ENCODE data around the gene ATG10.
A peak's percentile ranks its signal among the peaks of the same experiment; 100 is the strongest.
"Not testable (repeated sequence)": the region's sequence is repeated elsewhere in the genome, so short reads cannot be mapped to it uniquely, and the experiment has no call there.

ATG10 gene

GRCh38 chr5:82130602-82131001 lies 158.8 kb downstream of the ATG10 start:
- no peak for DNase-seq (ENCODE audit: low read depth)

DNA sequence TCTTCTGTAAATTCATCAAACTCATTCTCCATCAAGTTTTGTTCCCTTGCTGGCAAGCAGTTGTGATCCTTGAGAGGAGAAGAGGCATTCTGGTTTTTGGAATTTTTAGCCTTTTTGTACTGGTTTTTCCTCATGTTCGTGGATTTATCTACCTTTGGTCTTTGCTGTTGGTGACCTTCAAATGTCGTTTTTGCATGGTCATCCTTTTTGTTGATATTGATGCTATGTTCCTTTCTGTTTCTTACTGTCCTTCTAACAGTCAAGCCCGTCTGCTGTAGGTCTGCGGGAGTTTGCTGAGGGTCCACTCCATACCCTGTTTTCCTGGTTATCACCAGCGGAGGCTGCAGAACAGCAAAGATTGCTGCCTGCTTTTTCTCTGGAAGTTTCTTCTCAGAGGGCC lies 165.4 kb downstream of the ATG10 start:
- DNase-seq (ENCODE audit: low read depth): no peak

GRCh38 chr5:82139837-82140236 lies 168.0 kb downstream of the ATG10 start:
- DNase-seq (ENCODE audit: low read depth): not testable (repeated sequence)

GRCh38 chr5:82142217-82142841 lies 170.5 kb downstream of the ATG10 start:
- no peak for DNase-seq (ENCODE audit: low read depth)

DNA sequence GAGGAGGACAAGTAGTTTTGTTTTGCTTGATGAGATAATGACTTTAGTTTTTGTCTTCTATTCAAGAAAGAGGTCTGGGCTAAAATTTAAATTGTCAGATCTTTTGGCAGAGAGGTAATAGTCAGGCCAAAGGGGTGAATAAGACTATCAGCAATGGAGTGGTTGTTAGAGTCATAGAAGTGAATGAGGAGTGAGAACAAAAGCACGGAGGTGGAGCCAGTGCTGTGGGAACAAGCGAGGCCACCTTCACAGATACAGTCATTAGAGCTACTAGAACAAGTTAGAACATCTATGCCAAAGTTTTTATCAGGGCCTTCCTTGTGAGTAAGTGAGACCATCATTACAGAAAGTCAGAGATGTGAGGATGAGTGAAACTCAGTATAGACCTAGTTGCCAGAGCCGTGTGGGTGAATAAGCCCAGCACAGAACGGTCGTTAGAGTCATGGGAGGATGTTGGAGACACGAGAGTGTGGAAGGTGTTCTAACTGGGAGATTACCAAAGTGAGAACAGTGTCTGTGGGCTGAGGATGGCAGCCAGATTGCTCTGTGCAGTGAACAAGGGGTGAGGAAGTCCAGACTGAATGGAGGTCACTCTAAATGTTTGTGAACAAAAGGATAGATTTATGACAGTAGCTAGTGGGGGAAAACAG lies 171.2 kb downstream of the ATG10 start:
- DNase-seq (ENCODE audit: low read depth): no peak

DNA sequence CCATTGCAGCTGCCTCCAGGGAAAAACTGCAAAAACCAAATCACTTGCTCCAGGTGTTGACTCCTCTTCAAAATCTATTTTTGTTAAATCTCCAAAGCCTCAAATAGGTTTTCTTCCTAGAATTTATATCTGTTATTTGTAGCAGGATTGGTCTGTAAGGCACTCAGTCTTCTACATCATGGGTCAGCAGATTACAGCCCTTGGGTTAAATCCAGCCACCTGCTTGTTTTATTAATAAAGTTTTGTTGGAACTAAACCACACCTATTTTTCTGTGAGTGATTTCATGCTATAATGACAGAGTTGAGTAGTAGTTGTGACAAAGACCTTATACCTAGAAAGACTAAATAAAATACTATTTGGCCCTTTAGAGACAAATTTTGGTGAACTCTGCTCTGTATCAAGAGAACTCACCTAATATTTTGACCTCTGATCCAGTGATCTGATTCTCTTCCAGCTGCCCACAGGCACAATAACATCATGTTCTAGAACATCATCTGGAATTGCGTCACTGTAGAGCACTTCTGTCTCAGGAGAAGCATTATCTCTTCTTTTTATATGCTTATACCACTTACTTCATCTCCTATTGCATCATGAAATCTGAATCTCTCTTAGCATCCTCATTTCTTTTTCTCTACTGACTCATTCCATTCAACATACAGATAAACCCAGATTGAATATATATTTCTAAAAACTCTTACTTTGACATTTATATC lies 176.2 kb downstream of the ATG10 start:
- DNase-seq (ENCODE audit: low read depth): no peak

DNA sequence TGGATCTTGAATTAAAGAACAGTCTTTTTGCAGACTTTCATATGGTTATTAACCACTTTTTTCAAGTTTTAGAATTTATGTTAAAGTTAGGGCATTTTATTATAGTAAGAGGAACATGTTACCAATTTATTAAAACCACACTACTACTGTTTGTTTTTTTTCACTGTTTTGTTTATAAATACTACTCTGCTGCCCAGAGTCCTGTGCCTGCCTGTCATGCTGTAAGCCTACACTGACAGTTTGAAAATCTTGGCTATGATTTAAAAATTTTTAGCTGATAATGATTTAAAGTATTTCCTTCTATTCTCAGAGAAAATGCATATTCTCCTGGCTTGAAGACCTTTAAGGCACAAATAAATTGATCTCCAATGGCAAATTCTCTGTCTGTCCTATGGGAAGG lies 177.6 kb downstream of the ATG10 start:
- no peak for DNase-seq (ENCODE audit: low read depth)

DNA sequence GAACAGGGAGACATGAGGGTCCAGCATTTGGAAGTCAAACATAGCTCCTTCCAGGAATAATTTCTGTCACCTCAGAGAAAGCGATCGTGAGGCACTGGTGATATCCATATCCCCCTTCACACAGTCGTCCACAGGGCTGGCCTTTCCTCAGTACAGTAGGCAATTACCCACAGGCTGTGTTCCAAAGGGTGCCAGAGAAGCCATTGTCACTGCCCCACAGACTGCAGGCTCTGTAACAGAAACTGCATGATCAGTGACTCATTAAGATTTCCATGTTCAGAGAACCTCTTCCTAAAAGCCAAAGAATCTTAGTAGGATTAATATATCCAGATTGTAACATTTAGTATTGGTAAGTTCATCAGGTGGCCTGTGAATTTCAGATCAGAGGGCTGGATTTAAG lies 178.7 kb downstream of the ATG10 start:
- no peak for DNase-seq (ENCODE audit: low read depth)

GRCh38 chr5:82151204-82151603 lies 179.4 kb downstream of the ATG10 start:
- DNase-seq (ENCODE audit: low read depth): no peak

DNA sequence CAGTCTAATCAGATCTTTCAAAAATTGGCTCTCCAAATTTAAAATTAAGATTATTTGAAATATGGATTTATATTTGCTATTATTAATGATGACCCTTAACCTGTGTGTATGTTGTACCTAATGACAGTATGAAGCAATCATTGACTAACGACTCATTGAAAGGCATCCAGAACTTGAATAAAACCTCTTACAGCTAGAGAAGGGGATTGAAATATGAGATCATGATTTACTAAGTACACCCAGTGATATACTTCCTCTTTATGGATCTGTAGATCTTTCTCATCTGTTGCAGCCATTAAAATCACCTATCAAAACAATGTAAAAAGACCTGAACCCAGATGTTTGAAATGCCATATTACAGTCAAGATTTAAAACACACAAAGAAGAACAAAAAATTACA lies 179.8 kb downstream of the ATG10 start:
- no peak for DNase-seq (ENCODE audit: low read depth)

- DNase-seq (ENCODE audit: low read depth): no peak
Measured at GRCh38 chr5:82152978-82153481, 181.2 kb downstream of the ATG10 start.

DNA sequence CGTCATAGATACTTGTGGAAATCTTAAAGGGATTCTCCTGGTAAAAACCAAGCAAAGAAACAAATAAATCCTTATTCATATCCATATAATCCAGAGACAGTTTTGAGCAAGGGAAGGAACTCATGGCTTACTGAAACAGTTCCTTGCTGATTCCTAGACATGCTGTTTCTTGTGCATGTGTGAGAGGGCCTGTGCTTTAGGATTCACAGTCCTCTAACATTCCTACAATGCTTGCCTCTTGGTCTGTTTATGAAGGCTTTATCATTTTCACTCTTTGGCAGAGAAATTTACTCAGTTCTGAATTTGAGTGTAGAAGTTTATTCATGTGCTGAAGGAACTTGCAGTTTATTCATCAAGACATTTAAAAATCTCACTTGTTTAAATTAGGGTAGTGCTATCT lies 183.0 kb downstream of the ATG10 start:
- DNase-seq (ENCODE audit: low read depth): no peak

GRCh38 chr5:82155305-82155704 lies 183.5 kb downstream of the ATG10 start:
- no peak for DNase-seq (ENCODE audit: low read depth)

DNA sequence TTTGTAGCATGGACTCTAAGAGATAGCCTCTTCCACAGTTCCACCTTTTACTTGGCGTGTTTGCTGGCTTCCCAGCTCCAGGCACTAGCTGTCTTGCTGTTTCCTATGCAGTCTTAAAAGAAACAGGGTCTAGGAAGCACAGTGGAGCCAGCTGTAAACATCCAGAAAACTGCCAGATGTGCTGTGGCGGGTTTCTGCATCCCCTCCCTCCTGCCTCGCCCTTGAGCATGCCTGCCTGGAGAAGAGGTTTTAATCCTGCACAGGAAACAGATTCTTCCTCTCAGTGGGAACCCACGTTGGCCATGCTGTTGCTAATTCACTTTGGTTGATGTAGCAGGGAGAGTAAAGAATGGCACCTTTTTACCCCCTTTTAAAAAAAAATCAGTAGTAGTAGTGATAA lies 185.1 kb downstream of the ATG10 start:
- DNase-seq (ENCODE audit: low read depth): no peak

DNA sequence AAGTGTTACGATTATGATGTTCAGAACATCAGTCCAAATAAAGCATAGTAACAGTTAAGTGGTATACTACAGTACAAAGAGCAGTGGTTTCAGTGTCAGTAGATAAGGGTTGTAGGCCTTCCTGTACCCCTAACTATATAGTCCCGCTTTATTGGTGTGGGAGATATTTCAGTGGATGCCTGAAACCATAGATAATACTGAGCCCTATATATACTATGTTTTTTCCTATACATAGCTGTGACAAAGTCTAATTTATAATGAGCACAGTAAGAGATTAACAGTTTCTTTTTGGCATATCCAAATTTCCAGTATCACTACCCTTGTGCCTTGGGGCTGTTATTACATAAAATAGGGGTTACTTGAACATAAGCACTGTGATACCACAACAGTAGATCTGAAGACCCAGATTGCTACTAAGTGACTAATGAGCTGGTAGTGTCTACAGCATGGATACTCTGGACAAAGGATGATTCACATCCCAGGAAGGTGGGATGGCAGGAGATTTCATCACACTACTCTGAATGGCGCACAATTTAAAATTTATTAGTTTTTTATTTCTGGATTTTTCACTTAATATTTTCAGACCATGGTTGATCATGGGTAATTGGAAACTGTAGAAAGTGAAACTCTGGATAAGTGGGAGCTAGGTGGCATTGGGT lies 187.1 kb downstream of the ATG10 start:
- no peak for DNase-seq (ENCODE audit: low read depth)

DNA sequence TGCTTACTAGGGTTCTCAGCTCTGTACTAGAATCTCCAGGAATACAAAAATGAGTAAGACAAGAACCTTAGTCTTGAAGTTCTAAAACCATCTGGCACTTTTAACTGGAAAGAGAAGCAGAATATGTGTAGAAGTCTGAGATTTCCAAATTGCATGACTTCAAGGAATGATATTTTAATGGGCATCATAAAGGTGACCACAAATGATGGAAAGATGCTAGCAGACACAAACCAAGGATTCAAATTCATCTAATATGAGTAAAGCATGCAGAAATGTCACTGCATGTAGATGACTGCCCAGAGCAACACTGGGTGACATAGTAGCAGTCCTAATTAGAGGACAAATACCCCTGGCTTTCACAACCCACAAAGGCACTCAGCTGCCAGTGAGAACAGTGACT lies 189.1 kb downstream of the ATG10 start:
- DNase-seq (ENCODE audit: low read depth): no peak

GRCh38 chr5:82162573-82162972 lies 190.8 kb downstream of the ATG10 start:
- DNase-seq (ENCODE audit: low read depth): no peak

GRCh38 chr5:82163452-82164175 lies 191.8 kb downstream of the ATG10 start:
- no peak for DNase-seq (ENCODE audit: low read depth)

GRCh38 chr5:82164176-82164976 lies 192.6 kb downstream of the ATG10 start:
- DNase-seq (ENCODE audit: low read depth): peak; percentile 20

DNA sequence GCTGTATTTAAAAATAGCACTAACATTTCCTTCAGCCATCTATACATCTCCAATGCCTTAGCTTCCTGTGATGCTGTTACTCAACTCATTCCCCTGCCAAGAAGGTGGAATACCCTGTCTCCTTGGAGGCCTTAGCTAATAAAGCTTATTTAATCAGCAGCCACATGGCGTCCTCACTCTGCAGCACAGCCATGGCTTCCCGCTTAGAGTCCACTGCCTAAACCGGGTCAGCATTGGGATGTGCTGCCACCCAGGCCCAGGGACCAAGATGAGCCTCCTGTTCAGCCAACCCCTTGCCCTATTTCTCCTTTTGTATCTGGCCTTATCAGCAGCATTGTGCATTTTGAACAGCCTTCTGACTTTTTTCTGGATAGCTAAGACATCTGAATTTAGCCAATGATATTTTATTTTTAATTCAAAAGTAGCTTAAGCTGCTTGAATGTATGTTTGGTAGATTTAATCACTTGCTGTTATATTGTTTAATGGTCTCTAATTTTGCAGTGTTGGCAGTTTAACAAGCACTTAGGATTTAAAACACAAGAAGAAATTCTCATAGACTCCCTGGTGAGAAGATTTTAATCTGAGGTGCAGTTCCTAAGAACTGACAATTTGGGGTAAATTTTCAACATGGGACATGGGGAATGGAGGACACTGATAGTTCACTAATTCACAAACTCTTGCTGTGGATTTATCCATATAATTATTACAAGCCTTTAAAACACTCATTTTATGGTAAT lies 193.3 kb downstream of the ATG10 start:
- peak; percentile 22 for DNase-seq (ENCODE audit: low read depth)
